Muscle layer of colon (tissue), 2 donors: Measurements from ENCODE around the gene LMO3.

Experiments used
- H3K27ac ChIP-seq: one replicate; pipeline ENCODE4 v1.7.0; 2013; ENCODE audit warnings: low read depth, mild to moderate bottlenecking, low read length, moderate library complexity
- H3K27me3 ChIP-seq, 2 donors: one replicate each; pipeline ENCODE4 v1.7.0; 2013; ENCODE audit warnings: low read length in 2 of 2, mild to moderate bottlenecking in 2 of 2; ENCODE audit not compliant: insufficient read depth in 2 of 2, control insufficient read depth in 1 of 2
- H3K36me3 ChIP-seq: one replicate; pipeline ENCODE4 v1.7.0; 2013; ENCODE audit warnings: mild to moderate bottlenecking, low read length; ENCODE audit not compliant: insufficient read depth
- H3K4me1 ChIP-seq: one replicate; pipeline ENCODE4 v1.7.0; 2013; ENCODE audit warnings: mild to moderate bottlenecking, low read length; ENCODE audit not compliant: insufficient read depth
- H3K4me3 ChIP-seq, 2 donors: one replicate each; pipeline ENCODE4 v1.7.0; 2013; ENCODE audit warnings: low read length in 2 of 2, low read depth in 1 of 2, mild to moderate bottlenecking in 1 of 2, moderate library complexity in 1 of 2
- H3K9ac ChIP-seq: one replicate; pipeline ENCODE4 v1.7.0; 2013; ENCODE audit warnings: low read length
- H3K9me3 ChIP-seq: one replicate; pipeline ENCODE4 v1.7.0; 2013; ENCODE audit warnings: mild to moderate bottlenecking, low read length
- donor health status: abdominal sarcoma.
- donor health status: Adenocarcinoma of cecum.

Gene LMO3

DNA sequence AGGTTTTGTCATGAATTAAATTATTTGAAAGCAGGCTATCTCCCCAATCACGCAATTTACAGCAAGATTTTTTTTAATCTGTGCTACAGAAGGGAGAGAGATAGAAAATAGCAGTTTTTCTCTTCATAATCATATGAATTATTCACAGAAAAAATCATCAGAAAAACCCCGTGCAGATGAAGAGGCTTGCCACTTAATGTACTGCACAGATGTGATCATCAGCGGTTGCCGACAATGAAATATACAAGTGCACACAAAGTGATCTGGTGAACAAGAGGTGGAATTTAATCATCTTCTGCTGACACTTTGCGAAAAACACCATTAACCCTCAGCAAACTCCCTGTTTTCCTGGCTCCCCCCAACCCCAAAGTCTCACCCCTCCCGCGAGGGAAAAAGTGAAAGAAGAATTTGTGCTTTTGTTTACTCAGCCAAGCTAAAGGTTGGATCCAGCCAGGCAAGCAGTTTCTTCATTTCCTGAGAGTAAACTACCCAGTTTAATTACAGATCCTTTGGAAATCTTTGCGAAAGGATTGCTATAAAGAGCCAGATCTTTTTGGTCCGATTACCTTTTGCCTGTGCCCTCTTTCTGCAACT lies 3.1 kb upstream of the LMO3 start:
- no peaks in the 10 kb centered on the region for H3K9me3 ChIP-seq
- H3K4me3 ChIP-seq: peak overlapping the region; percentile 24 to 81
- no peaks in the 10 kb centered on the region for H3K36me3 ChIP-seq
- no peaks in the 10 kb centered on the region for H3K27me3 ChIP-seq
- H3K4me1 ChIP-seq: peaks cover 14% of the 10 kb centered on the region
- H3K27ac ChIP-seq: peak overlapping the region; percentile 54
- H3K9ac ChIP-seq: peak overlapping the region; percentile 81

GRCh38 chr12:16607906-16608775 lies 2.2 kb upstream of the LMO3 start:
- H3K36me3 ChIP-seq: no peaks in the 10 kb centered on the region
- peak overlapping the region in 1 of 2 donors; percentile 81 for H3K4me3 ChIP-seq
- no peaks in the 10 kb centered on the region for H3K9me3 ChIP-seq
- peak overlapping the region; percentile 54 for H3K27ac ChIP-seq
- peak overlapping the region; percentile 84 for H3K9ac ChIP-seq
- peaks cover 14% of the 10 kb centered on the region for H3K4me1 ChIP-seq
- H3K27me3 ChIP-seq: no peaks in the 10 kb centered on the region

- peaks cover 9% of the 10 kb centered on the region for H3K4me1 ChIP-seq
- peak overlapping the region; percentile 84 for H3K9ac ChIP-seq
- H3K4me3 ChIP-seq: peak overlapping the region; percentile 59 to 81
- H3K27ac ChIP-seq: peak overlapping the region; percentile 54
- H3K9me3 ChIP-seq: no peaks in the 10 kb centered on the region
- no peaks in the 10 kb centered on the region for H3K27me3 ChIP-seq
- H3K36me3 ChIP-seq: no peaks in the 10 kb centered on the region
These were observed 1.0 kb upstream of the LMO3 start for GRCh38 chr12:16606991-16607390.

- peak overlapping the region; percentile 54 for H3K27ac ChIP-seq
- H3K4me3 ChIP-seq: peak overlapping the region; percentile 59 to 81
- H3K27me3 ChIP-seq: no peaks in the 10 kb centered on the region
- no peaks in the 10 kb centered on the region for H3K36me3 ChIP-seq
- no peaks in the 10 kb centered on the region for H3K9me3 ChIP-seq
- peak overlapping the region; percentile 84 for H3K9ac ChIP-seq
- H3K4me1 ChIP-seq: peaks cover 9% of the 10 kb centered on the region
These were observed 363 bp upstream of the LMO3 start for GRCh38 chr12:16606201-16606849.

GRCh38 chr12:16605642-16606116 lies 283 bp downstream of the LMO3 start:
- peak overlapping the region; percentile 84 for H3K9ac ChIP-seq
- no peaks in the 10 kb centered on the region for H3K36me3 ChIP-seq
- peaks cover 4% of the 10 kb centered on the region for H3K4me1 ChIP-seq
- no peaks in the 10 kb centered on the region for H3K9me3 ChIP-seq
- peak overlapping the region; percentile 54 for H3K27ac ChIP-seq
- peak overlapping the region; percentile 59 to 81 for H3K4me3 ChIP-seq
- H3K27me3 ChIP-seq: no peaks in the 10 kb centered on the region

- Histone ChIP-seq H3K4me3 (peak overlapping the region; percentile 63 to 81), H3K27ac (peak overlapping the region; percentile 73), H3K4me1 (no peaks in the 10 kb centered on the region), H3K9ac (peak overlapping the region; percentile 55), H3K9me3 (no peaks in the 10 kb centered on the region), H3K27me3 (no peaks in the 10 kb centered on the region), H3K36me3 (peaks cover 1% of the 10 kb centered on the region)
These were observed 1.2 kb downstream of the LMO3 start for GRCh38 chr12:16604596-16605252.

- H3K27ac ChIP-seq: peak overlapping the region; percentile 73
- no peaks in the 10 kb centered on the region for H3K4me1 ChIP-seq
- no peaks in the 10 kb centered on the region for H3K9me3 ChIP-seq
- peak overlapping the region; percentile 55 for H3K9ac ChIP-seq
- no peaks in the 10 kb centered on the region for H3K27me3 ChIP-seq
- peaks cover 5% of the 10 kb centered on the region for H3K36me3 ChIP-seq
- peak overlapping the region; percentile 63 to 81 for H3K4me3 ChIP-seq
These were observed 1.9 kb downstream of the LMO3 start for GRCh38 chr12:16603916-16604575.

DNA sequence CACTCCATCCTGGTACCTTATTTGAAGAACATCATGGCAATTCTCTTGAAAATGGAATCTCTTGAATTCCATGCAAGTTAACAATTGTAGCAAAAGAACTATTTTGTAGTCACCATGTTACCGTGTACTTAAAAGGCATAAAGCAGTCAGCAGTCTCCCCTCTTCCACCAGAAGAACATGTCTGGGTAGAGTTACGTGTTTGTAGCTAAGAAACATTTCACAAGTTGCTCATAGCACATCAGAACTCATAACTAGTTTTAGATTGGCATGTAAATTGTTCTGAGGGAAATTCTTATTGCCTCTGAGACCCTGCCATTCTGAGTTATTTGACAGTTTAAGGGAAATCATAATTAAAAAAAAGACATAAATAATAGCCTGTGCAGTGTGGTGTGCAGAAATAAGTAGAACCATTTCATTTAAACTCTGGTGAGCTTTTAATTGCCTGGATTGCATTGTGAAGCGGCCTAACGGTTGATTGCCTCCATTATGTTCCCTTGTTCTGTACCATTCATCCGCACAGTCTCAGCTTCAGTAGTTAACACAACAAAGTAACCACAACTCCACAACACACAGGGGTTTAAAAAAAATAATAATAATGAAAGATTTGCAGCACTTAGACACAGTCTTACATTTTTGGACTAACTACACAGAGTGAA lies 2.6 kb downstream of the LMO3 start:
- peak overlapping the region; percentile 63 to 81 for H3K4me3 ChIP-seq
- no peaks in the 10 kb centered on the region for H3K4me1 ChIP-seq
- H3K27me3 ChIP-seq: no peaks in the 10 kb centered on the region
- H3K36me3 ChIP-seq: peaks cover 5% of the 10 kb centered on the region
- H3K27ac ChIP-seq: peak overlapping the region; percentile 73
- H3K9me3 ChIP-seq: no peaks in the 10 kb centered on the region
- peak overlapping the region; percentile 55 for H3K9ac ChIP-seq

- no peaks in the 10 kb centered on the region for H3K4me1 ChIP-seq
- H3K9ac ChIP-seq: peak overlapping the region; percentile 9
- peak overlapping the region in 1 of 2 donors; percentile 81 for H3K4me3 ChIP-seq
- no peaks in the 10 kb centered on the region for H3K27me3 ChIP-seq
- peak overlapping the region; percentile 73 for H3K27ac ChIP-seq
- peaks cover 5% of the 10 kb centered on the region for H3K36me3 ChIP-seq
- no peaks in the 10 kb centered on the region for H3K9me3 ChIP-seq
These were observed 3.5 kb downstream of the LMO3 start for GRCh38 chr12:16602412-16602811.

DNA sequence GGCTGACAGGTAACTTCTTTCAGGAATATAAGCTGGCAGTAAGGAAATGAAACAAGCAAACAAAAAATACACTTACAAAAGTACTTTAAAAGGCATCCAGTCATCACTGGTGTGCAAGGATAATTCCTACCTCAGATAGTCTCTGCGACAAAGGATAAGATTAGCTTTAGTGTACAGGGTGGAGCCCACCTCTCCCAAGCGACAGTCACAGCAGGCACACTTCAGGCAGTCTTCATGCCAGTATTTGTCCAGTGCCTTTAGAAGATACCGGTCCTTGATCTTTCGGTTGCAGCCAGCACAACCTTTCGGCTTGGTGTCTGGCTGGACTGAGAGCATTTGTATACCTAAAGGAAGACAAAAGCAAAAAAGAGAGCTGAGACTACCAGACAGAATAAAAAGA lies 5.4 kb downstream of the LMO3 start:
- Histone ChIP-seq H3K27ac (peak overlapping the region; percentile 67), H3K36me3 (peaks cover 5% of the 10 kb centered on the region), H3K4me1 (no peaks in the 10 kb centered on the region), H3K27me3 (no peaks in the 10 kb centered on the region), H3K9ac (peak overlapping the region; percentile 41), H3K9me3 (no peaks in the 10 kb centered on the region), H3K4me3 (peak overlapping the region in 1 of 2 donors; percentile 49)
